Uterus (tissue), 4 donors: ENCODE data around the gene PDGFD. TPM values are rescaled to one million over a fixed set of nuclear protein-coding genes. Genes with fewer than 3 reads are reported as not detected.

Experiments used
- DNase-seq, 2 donors: peaks; one replicate each; pipeline ENCODE4 v3.0.0-alpha.2; 2019 to 2020
- H3K27ac ChIP-seq, 2 donors: fragments of 200-600 bp; sonication (generic); 1 replicate in 1 of 2; 2 replicates in 1 of 2; pipeline ENCODE4 v1.5.1; 2016 to 2018
- H3K27me3 ChIP-seq, 2 donors: fragments of 200-600 bp; sonication (generic); one replicate each; pipeline ENCODE4 v1.5.1; 2018 to 2019; ENCODE audit warnings: control low read depth in 1 of 2
- H3K36me3 ChIP-seq, 2 donors: fragments of 200-600 bp; sonication (generic); one replicate each; pipeline ENCODE4 v1.5.1; 2019; ENCODE audit warnings: control low read depth in 1 of 2
- H3K4me1 ChIP-seq, 2 donors: fragments of 200-600 bp; sonication (generic); one replicate each; pipeline ENCODE4 v1.5.1; 2018 to 2019; ENCODE audit warnings: control low read depth in 1 of 2
- H3K4me3 ChIP-seq, 2 donors: fragments of 200-600 bp; sonication (generic); 1 replicate in 1 of 2; 2 replicates in 1 of 2; pipeline ENCODE4 v1.5.1; 2018 to 2019; ENCODE audit warnings: mild to moderate bottlenecking in 1 of 2
- H3K9me3 ChIP-seq, 2 donors: fragments of 200-600 bp; sonication (generic); one replicate each; pipeline ENCODE4 v1.5.1; 2019; ENCODE audit warnings: control low read depth in 1 of 2
- POLR2A ChIP-seq, 2 donors: fragments of 450-650 bp; IDR thresholded peaks; one replicate each; pipeline ENCODE4 v1.6.1; 2016; ENCODE audit warnings: antibody characterized with exemption in 2 of 2, mild to moderate bottlenecking in 1 of 2, moderate library complexity in 1 of 2
- intact Hi-C: fragments of 100-400 bp; cut with DNase I; formaldehyde crosslinking; loops from one replicate; pipeline ENCODE4 v1.15.1; 2023; ENCODE audit warnings: low total_unique reads
- total RNA-seq, 4 donors: library from RNA; depleted of rRNA in 3 of 4; stranded (reverse); fragments of >200 nt in 3 of 4; gene quantifications; one replicate each; pipeline versions ENCODE4 v1.1.0 to v1.2.4, GENCODE V29; 2014 to 2023
- TF ChIP-seq, protein P1 (sequence below), 4 experiments: fragments of 200-600 bp in 2 of 4; fragments of 450-650 bp in 2 of 4; sonication (generic) in 2 of 4; IDR thresholded peaks; one replicate each; pipeline ENCODE4 v1.5.1; 2016 to 2019; ENCODE audit warnings: antibody characterized with exemption in 4 of 4, mild to moderate bottlenecking in 2 of 4, moderate library complexity in 1 of 4
- donor health status: DM: yes; HTN: yes; CAD: no.

PDGFD gene
- total RNA-seq, 4 donors from 2014 or later: 2.8 to 57.9 (median 23.9) TPM

DNA sequence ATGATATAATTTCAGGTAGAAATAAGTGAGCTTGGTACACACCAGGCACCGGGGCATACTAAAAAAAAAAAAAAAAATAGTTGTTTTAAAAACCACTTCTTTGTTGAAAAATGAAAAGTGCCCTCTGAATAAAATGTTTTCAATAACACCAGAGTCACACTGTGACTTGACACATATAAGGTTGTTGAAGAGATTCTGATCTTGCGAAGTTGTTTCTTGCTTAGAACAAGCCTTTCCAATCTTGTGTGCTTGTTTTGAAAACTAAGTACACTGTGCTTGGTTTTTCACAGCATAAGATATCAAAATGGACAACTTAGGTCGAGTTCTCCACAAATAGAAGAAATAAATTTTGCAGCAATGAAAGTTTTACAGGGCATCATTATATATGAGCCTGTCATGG lies 17.0 kb downstream of the PDGFD start:
- Histone ChIP-seq H3K36me3 (no peaks in the 10 kb centered on the region), H3K4me1 (no peaks in the 10 kb centered on the region), H3K4me3 (no peak overlapping the region), H3K27me3 (no peaks in the 10 kb centered on the region), H3K9me3 (no peaks in the 10 kb centered on the region), H3K27ac (no peak overlapping the region)
- DNase-seq: no peak
- no peak for TF ChIP-seq POLR2A (IDR thresholded peaks at IDR 0.05)
- TF ChIP-seq, protein P1, sequence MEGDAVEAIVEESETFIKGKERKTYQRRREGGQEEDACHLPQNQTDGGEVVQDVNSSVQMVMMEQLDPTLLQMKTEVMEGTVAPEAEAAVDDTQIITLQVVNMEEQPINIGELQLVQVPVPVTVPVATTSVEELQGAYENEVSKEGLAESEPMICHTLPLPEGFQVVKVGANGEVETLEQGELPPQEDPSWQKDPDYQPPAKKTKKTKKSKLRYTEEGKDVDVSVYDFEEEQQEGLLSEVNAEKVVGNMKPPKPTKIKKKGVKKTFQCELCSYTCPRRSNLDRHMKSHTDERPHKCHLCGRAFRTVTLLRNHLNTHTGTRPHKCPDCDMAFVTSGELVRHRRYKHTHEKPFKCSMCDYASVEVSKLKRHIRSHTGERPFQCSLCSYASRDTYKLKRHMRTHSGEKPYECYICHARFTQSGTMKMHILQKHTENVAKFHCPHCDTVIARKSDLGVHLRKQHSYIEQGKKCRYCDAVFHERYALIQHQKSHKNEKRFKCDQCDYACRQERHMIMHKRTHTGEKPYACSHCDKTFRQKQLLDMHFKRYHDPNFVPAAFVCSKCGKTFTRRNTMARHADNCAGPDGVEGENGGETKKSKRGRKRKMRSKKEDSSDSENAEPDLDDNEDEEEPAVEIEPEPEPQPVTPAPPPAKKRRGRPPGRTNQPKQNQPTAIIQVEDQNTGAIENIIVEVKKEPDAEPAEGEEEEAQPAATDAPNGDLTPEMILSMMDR (IDR thresholded peaks at IDR 0.05): no peak
- intact Hi-C loops: no loop called here

DNA sequence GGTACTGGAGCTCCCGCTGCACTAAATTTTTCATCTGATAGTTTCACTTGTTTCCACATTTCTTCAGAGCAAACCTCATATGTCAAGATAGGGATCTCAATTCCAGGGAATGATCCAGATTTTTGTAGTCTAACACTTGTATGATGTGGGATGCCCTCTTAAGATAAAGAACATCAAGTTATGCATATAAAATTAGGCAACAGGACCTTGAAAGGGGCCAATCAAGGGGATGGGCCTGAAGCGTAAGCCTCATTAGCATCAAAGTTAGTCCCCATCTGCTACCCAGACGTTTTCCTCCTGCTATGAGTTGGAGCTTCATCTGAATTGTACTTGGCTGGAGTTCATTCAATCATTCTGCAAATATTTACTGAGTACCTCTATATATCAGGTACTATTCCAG lies 17.5 kb downstream of the PDGFD start:
- H3K4me1 ChIP-seq: no peaks in the 10 kb centered on the region
- intact Hi-C loops: no loop called here
- H3K27ac ChIP-seq: no peak overlapping the region
- no peaks in the 10 kb centered on the region for H3K9me3 ChIP-seq
- no peaks in the 10 kb centered on the region for H3K36me3 ChIP-seq
- H3K27me3 ChIP-seq: no peaks in the 10 kb centered on the region
- DNase-seq: no peak
- TF ChIP-seq, protein P1 (IDR thresholded peaks at IDR 0.05): no peak
- TF ChIP-seq POLR2A (IDR thresholded peaks at IDR 0.05): no peak
- H3K4me3 ChIP-seq: no peak overlapping the region

DNA sequence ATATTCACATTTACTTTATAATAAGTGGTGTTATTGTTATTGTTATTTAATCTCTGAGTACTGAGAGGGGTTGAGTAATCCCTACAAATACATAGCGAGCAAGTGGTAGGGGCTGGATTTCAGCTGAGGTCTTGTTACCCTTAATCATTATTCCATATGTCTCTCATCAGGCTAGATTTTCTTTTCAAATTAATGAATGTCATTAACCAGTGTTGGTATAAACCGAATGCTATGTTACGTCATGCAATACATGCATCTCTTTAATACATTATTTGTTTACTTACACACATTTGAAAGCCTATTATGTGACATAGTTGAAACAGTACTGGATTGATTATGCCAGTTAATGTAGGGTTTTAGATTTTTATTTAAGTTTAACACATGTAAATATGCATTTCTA lies 18.9 kb downstream of the PDGFD start:
- Histone ChIP-seq H3K27me3 (no peaks in the 10 kb centered on the region), H3K27ac (no peak overlapping the region), H3K9me3 (no peaks in the 10 kb centered on the region), H3K4me3 (no peak overlapping the region), H3K4me1 (no peaks in the 10 kb centered on the region), H3K36me3 (no peaks in the 10 kb centered on the region)
- TF ChIP-seq, protein P1 (IDR thresholded peaks at IDR 0.05): no peak
- no peak for DNase-seq
- intact Hi-C loops: no loop called here

GRCh38 chr11:104142698-104143097 lies 21.2 kb downstream of the PDGFD start:
- Histone ChIP-seq H3K4me3 (no peak overlapping the region), H3K9me3 (no peaks in the 10 kb centered on the region), H3K36me3 (no peaks in the 10 kb centered on the region), H3K27ac (no peak overlapping the region), H3K4me1 (no peaks in the 10 kb centered on the region), H3K27me3 (no peaks in the 10 kb centered on the region)
- TF ChIP-seq POLR2A (IDR thresholded peaks at IDR 0.05): no peak
- TF ChIP-seq, protein P1 (IDR thresholded peaks at IDR 0.05): no peak
- intact Hi-C loops: no loop called here
- no peak for DNase-seq

GRCh38 chr11:104136861-104137260 lies 27.1 kb downstream of the PDGFD start:
- H3K4me3 ChIP-seq: no peak overlapping the region
- intact Hi-C loops: no loop called here
- no peaks in the 10 kb centered on the region for H3K36me3 ChIP-seq
- H3K4me1 ChIP-seq: no peaks in the 10 kb centered on the region
- H3K27ac ChIP-seq: no peak overlapping the region
- H3K27me3 ChIP-seq: no peaks in the 10 kb centered on the region
- no peaks in the 10 kb centered on the region for H3K9me3 ChIP-seq
- no peak for DNase-seq
- no peak for TF ChIP-seq POLR2A (IDR thresholded peaks at IDR 0.05)
- TF ChIP-seq, protein P1 (IDR thresholded peaks at IDR 0.05): no peak
